WTC11 (cell line): Measurements from ENCODE around the gene IRX3.

Experiments used
- ATF1 ChIP-seq: sonication (generic); formaldehyde crosslinking; IDR thresholded peaks from 2 replicates; pipeline ENCODE4 v1.8.1; 2023; ENCODE audit warnings: mild to moderate bottlenecking, moderate library complexity, missing genetic modification reagents
- ATF2 ChIP-seq: sonication (generic); formaldehyde crosslinking; IDR thresholded peaks from 2 replicates; pipeline ENCODE4 v1.8.1; 2022; ENCODE audit warnings: low read depth, missing genetic modification reagents, borderline replicate concordance
- CTCF ChIP-seq: fragments of 200-600 bp; IDR thresholded peaks from 2 replicates; pipeline ENCODE4 v1.8.0; 2022; ENCODE audit warnings: antibody characterized with exemption
- FOXJ3 ChIP-seq: sonication (generic); formaldehyde crosslinking; IDR thresholded peaks from 2 replicates; pipeline ENCODE4 v1.9.0; 2021; ENCODE audit warnings: missing genetic modification reagents, mild to moderate bottlenecking, borderline replicate concordance
- HMGXB4 ChIP-seq: sonication (generic); formaldehyde crosslinking; IDR thresholded peaks from 2 replicates; pipeline ENCODE4 v1.8.1; 2023; ENCODE audit warnings: mild to moderate bottlenecking, moderate library complexity, missing genetic modification reagents
- KAT7 ChIP-seq: sonication (generic); formaldehyde crosslinking; IDR thresholded peaks from 2 replicates; pipeline ENCODE4 v1.8.1; 2023; ENCODE audit warnings: missing genetic modification reagents, mild to moderate bottlenecking, borderline replicate concordance
- NFE2L1 ChIP-seq: sonication (generic); formaldehyde crosslinking; IDR thresholded peaks from 2 replicates; pipeline ENCODE4 v1.8.1; 2023; ENCODE audit warnings: missing genetic modification reagents
- NFYB ChIP-seq: sonication (generic); formaldehyde crosslinking; conservative IDR thresholded peaks from 2 replicates; pipeline ENCODE4 v1.8.0; 2022; ENCODE audit warnings: low read depth, missing genetic modification reagents
- NR2C2 ChIP-seq: sonication (generic); formaldehyde crosslinking; IDR thresholded peaks from 2 replicates; pipeline ENCODE4 v1.8.0; 2022; ENCODE audit warnings: mild to moderate bottlenecking, missing genetic modification reagents
- PREB ChIP-seq: sonication (generic); formaldehyde crosslinking; IDR thresholded peaks from 2 replicates; pipeline ENCODE4 v1.8.1; 2022; ENCODE audit warnings: mild to moderate bottlenecking, missing genetic modification reagents, moderate library complexity, borderline replicate concordance
- SMAD4 ChIP-seq: sonication (generic); formaldehyde crosslinking; IDR thresholded peaks from 2 replicates; pipeline ENCODE4 v1.8.0; 2022; ENCODE audit warnings: mild to moderate bottlenecking, missing genetic modification reagents
- ZNF281 ChIP-seq: sonication (generic); formaldehyde crosslinking; IDR thresholded peaks from 2 replicates; pipeline ENCODE4 v1.8.0; 2023; ENCODE audit warnings: mild to moderate bottlenecking, missing genetic modification reagents

GRCh38 chr16:54266363-54266955 lies 20.1 kb downstream of the IRX3 start:
- TF ChIP-seq CTCF (no peak), SMAD4 (CRISPR knock-in tag) (no peak), HMGXB4 (no peak), ATF1 (CRISPR knock-in tag) (no peak), KAT7 (CRISPR knock-in tag) (no peak), FOXJ3 (no peak), ATF2 (CRISPR knock-in tag) (no peak), PREB (CRISPR knock-in tag) (no peak), ZNF281 (CRISPR knock-in tag) (no peak), NFYB (CRISPR knock-in tag) (no peak), NR2C2 (CRISPR knock-in tag) (no peak), NFE2L1 (CRISPR knock-in tag) (no peak)
